Measurements from ENCODE around the gene CCDC80. TPM values are rescaled to one million over a fixed set of nuclear protein-coding genes. Genes with fewer than 3 reads are reported as not detected.
"Not testable (repeated sequence)": the region's sequence is repeated elsewhere in the genome, so short reads cannot be mapped to it uniquely, and the experiment has no call there.

CCDC80 gene
- total RNA-seq, 4 donors from 2014 or later, result 2.6 to 26.4 (median 13.0) TPM

DNA sequence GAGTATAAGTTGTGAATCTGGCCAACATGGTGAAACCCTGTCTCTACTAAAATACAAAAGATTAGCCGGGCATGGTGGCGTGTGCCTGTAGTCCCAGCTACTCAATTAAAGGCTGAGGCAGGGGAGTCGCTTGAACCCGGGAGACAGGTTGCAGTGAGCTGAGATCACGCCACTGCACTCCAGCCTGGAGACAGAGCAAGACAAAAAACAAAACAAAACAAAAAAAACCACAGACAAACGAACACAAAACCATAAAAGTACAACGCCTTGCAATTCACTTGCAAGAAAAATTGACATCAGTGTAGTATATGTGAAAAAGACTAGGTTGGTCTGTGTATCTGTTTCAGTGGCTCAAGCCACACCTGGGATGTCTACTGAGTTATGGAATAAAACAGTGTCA is 29.9 kb upstream of the CCDC80 start:
- Histone ChIP-seq H3K9me3 (no peaks in the 10 kb centered on the region), H3K27me3 (no peaks in the 10 kb centered on the region), H3K4me3 (no peak overlapping the region), H3K4me1 (no peaks in the 10 kb centered on the region), H3K27ac (no peak overlapping the region), H3K36me3 (no peaks in the 10 kb centered on the region)
- no peak for DNase-seq
- no peak for TF ChIP-seq POLR2A (IDR thresholded peaks at IDR 0.05)
- TF ChIP-seq, protein P1, sequence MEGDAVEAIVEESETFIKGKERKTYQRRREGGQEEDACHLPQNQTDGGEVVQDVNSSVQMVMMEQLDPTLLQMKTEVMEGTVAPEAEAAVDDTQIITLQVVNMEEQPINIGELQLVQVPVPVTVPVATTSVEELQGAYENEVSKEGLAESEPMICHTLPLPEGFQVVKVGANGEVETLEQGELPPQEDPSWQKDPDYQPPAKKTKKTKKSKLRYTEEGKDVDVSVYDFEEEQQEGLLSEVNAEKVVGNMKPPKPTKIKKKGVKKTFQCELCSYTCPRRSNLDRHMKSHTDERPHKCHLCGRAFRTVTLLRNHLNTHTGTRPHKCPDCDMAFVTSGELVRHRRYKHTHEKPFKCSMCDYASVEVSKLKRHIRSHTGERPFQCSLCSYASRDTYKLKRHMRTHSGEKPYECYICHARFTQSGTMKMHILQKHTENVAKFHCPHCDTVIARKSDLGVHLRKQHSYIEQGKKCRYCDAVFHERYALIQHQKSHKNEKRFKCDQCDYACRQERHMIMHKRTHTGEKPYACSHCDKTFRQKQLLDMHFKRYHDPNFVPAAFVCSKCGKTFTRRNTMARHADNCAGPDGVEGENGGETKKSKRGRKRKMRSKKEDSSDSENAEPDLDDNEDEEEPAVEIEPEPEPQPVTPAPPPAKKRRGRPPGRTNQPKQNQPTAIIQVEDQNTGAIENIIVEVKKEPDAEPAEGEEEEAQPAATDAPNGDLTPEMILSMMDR (IDR thresholded peaks at IDR 0.05), result no peak

DNA sequence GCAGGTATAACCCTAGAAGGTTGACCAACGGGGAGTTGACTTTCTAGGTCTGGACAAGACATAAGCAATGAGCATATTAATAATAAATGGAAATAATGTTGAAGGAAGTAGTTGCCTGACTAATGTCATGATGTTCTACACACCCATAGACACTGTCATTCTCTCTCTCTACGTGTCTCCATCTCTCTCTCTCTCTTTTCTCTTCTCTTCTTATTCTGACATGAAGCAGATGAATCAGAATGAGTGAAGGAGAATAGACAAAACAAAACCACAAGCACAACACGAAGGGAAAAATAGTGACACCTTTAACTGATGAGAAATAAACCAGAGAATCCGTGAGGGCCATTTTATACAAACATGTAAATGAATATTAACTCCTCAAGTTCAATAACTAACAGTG is 26.7 kb upstream of the CCDC80 start:
- Histone ChIP-seq H3K27ac (no peak overlapping the region), H3K27me3 (no peaks in the 10 kb centered on the region), H3K9me3 (no peaks in the 10 kb centered on the region), H3K4me1 (no peaks in the 10 kb centered on the region), H3K36me3 (no peaks in the 10 kb centered on the region), H3K4me3 (no peak overlapping the region)
- DNase-seq, result no peak
- no peak for TF ChIP-seq POLR2A (IDR thresholded peaks at IDR 0.05)
- TF ChIP-seq, protein P1 (IDR thresholded peaks at IDR 0.05), result no peak

DNA sequence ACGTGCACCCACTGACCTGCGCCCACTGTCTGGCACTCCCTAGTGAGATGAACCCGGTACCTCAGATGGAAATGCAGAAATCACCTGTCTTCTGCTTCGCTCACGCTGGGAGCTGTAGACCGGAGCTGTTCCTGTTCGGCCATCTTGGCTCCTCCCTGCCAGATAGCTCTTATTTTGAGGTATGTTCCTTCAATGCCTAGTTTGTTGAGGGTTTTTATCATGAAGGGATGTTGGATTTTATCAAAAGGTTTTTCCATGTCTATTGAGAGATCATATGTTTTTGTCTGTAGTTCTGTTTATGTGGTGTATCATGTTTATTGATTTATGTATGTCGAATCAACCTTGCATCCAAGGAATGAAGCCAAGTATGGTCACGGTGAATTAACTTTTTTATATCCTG is 24.1 kb upstream of the CCDC80 start:
- H3K27ac ChIP-seq, H3K27me3 ChIP-seq, H3K36me3 ChIP-seq, H3K4me1 ChIP-seq, H3K9me3 ChIP-seq, DNase-seq, H3K4me3 ChIP-seq: not testable (repeated sequence)

DNA sequence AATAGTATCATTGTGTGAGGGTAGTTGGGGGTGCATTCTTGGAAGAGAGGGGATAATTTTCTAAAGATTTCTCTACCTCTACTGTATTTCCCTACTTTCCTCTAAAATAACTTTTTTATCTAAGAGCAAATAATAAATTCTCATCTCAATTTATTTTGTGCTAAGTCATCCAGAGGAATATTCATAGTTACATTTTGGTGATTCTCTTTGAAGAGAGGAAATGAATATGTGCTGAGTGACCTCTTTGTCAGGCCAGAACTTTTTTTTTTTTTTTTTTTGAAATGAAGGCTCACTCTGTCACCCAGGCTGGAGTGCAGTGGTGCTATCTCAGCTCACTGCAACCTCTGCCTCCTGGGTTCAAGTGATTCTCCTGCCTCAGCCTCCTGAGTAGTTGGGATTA is 15.1 kb upstream of the CCDC80 start:
- no peaks in the 10 kb centered on the region for H3K9me3 ChIP-seq
- H3K27me3 ChIP-seq, result no peaks in the 10 kb centered on the region
- H3K27ac ChIP-seq, result no peak overlapping the region
- no peaks in the 10 kb centered on the region for H3K36me3 ChIP-seq
- TF ChIP-seq POLR2A (IDR thresholded peaks at IDR 0.05), result no peak
- TF ChIP-seq, protein P1 (IDR thresholded peaks at IDR 0.05), result no peak
- no peak for DNase-seq
- no peak overlapping the region for H3K4me3 ChIP-seq
- H3K4me1 ChIP-seq, result no peaks in the 10 kb centered on the region

DNA sequence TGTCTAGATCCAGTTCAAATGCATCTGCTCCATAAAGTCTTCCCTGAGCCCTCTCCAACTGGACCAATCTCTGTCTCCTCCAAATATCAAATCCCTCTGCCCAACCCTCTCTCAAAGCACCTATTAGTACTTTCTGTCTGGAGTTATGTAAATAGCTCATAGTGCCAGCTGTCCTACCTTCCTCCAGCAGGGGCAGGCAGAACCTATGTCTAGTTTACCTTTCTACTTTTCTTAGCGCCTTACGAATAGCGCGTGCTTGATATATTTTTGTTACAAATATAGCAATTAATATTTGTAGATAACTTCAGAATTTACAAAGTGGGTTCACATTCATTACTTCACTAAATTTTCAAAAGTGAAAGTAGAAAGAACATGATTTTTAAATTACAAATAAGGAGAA is 14.0 kb upstream of the CCDC80 start:
- Histone ChIP-seq H3K9me3 (no peaks in the 10 kb centered on the region), H3K4me3 (no peak overlapping the region), H3K27ac (no peak overlapping the region), H3K27me3 (no peaks in the 10 kb centered on the region), H3K36me3 (no peaks in the 10 kb centered on the region), H3K4me1 (no peaks in the 10 kb centered on the region)
- DNase-seq, result no peak
- TF ChIP-seq POLR2A (IDR thresholded peaks at IDR 0.05), result no peak
- TF ChIP-seq, protein P1 (IDR thresholded peaks at IDR 0.05), result peak in 1 of 6 experiments; percentile 2

DNA sequence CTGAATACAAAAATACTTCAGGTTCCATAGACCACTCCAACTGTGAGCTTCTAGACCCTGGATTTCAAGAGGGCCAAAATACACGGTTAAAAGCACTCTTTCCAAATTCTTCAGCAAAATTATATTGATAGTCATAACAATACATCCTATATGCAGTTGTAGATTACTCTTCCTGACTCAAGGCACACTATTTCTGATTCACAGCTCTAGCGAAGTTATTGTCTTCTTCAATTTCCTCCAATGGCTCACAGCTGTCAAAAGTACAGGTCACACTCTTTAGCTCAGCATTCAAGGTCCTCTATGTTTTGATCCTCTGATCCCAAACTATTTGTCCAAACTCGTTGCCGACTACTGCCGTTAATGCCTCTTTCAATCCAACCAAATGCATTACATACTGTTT is 13.5 kb upstream of the CCDC80 start:
- Histone ChIP-seq H3K4me3 (no peak overlapping the region), H3K9me3 (no peaks in the 10 kb centered on the region), H3K4me1 (no peaks in the 10 kb centered on the region), H3K36me3 (no peaks in the 10 kb centered on the region), H3K27me3 (no peaks in the 10 kb centered on the region), H3K27ac (peak overlapping the region in 1 of 4 donors; percentile 5)
- DNase-seq, result no peak
- no peak for TF ChIP-seq POLR2A (IDR thresholded peaks at IDR 0.05)
- TF ChIP-seq, protein P1 (IDR thresholded peaks at IDR 0.05), result no peak

All from Peyer's patch (tissue), 4 donors.